DND-41 (cell line): ENCODE data around the gene RAD23A.

Source experiments
- EZH2 ChIP-seq: IDR thresholded peaks from 3 replicates; pipeline ENCODE4 v1.6.1; 2012; ENCODE audit warnings: borderline replicate concordance, low read depth, mild to moderate bottlenecking, moderate library complexity, low read length, inconsistent platforms; ENCODE audit not compliant: severe bottlenecking
- TF ChIP-seq, protein P1 (sequence below): IDR thresholded peaks from 2 replicates; pipeline ENCODE4 v1.5.1; 2012; ENCODE audit warnings: borderline replicate concordance, low read length, moderate library complexity, mild to moderate bottlenecking; ENCODE audit not compliant: poor library complexity, severe bottlenecking; ENCODE audit errors: extremely low read depth

DNA sequence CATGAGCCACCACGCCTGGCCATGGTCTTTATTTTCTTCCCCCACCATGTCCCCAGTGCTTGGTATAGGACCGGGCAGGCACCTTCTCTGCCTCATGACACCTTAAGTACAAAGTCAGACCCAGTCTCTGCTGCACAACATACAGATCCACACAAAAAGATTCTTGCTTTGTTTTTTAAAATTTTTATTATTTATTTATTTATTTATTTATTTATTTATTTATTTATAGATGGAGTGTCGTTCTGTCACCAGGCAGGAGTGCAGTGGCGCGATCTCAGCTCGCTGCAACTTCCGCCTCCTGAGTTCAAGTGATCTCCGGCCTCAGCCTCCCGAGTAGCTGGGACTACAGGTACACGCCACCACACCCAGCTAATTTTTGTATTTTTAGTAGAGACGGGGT lies 47.1 kb downstream of the RAD23A start:
- TF ChIP-seq, protein P1, sequence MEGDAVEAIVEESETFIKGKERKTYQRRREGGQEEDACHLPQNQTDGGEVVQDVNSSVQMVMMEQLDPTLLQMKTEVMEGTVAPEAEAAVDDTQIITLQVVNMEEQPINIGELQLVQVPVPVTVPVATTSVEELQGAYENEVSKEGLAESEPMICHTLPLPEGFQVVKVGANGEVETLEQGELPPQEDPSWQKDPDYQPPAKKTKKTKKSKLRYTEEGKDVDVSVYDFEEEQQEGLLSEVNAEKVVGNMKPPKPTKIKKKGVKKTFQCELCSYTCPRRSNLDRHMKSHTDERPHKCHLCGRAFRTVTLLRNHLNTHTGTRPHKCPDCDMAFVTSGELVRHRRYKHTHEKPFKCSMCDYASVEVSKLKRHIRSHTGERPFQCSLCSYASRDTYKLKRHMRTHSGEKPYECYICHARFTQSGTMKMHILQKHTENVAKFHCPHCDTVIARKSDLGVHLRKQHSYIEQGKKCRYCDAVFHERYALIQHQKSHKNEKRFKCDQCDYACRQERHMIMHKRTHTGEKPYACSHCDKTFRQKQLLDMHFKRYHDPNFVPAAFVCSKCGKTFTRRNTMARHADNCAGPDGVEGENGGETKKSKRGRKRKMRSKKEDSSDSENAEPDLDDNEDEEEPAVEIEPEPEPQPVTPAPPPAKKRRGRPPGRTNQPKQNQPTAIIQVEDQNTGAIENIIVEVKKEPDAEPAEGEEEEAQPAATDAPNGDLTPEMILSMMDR = no peak
- no peak for TF ChIP-seq EZH2
